GM21717 (cell line): ENCODE measurements around the gene CCSER2.
"Not testable (repeated sequence)": the region's sequence is repeated elsewhere in the genome, so short reads cannot be mapped to it uniquely, and the experiment has no call there.

Experiments
- ATAC-seq: cut with Tn5 transposase; IDR thresholded peaks from one replicate; pipeline ENCODE4 v1.9.1; 2021; ENCODE audit warnings: mild to moderate bottlenecking, moderate library complexity; ENCODE audit not compliant: unreplicated experiment

CCSER2 gene

GRCh38 chr10:84343831-84344230 is 15.4 kb downstream of the CCSER2 start:
- no peak for ATAC-seq

- ATAC-seq: no peak
Observed at GRCh38 chr10:84344526-84344925, 16.1 kb downstream of the CCSER2 start.

DNA sequence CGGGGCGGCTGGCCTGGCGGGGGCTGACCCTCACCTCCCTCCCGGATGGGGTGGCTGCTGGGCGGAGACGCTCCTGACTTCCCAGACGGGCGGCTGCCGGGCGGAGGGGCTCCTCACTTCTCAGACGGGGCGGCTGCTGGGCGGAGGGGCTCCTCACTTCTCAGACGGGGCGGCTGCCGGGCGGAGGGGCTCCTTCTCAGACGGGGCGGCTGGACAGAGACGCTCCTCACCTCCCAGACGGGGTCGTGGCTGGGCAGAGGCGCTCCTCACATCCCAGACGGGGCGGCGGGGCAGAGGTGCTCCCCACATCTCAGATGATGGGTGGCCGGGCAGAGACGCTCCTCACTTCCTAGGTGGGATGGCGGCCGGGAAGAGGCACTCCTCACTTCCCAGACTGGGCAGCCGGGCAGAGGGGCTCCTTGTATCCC is 19.2 kb downstream of the CCSER2 start:
- ATAC-seq: not testable (repeated sequence)

GRCh38 chr10:84348447-84348846 is 20.1 kb downstream of the CCSER2 start:
- no peak for ATAC-seq

GRCh38 chr10:84348860-84349259 is 20.5 kb downstream of the CCSER2 start:
- ATAC-seq: no peak

GRCh38 chr10:84352251-84352842 is 24.0 kb downstream of the CCSER2 start:
- peak; percentile 96 for ATAC-seq

GRCh38 chr10:84353052-84353803 is 24.8 kb downstream of the CCSER2 start:
- ATAC-seq: no peak

- no peak for ATAC-seq
Observed at GRCh38 chr10:84354623-84355022, 26.2 kb downstream of the CCSER2 start.

- ATAC-seq: no peak
Observed at GRCh38 chr10:84355106-84355505, 26.7 kb downstream of the CCSER2 start.

GRCh38 chr10:84356928-84357327 is 28.5 kb downstream of the CCSER2 start:
- no peak for ATAC-seq

DNA sequence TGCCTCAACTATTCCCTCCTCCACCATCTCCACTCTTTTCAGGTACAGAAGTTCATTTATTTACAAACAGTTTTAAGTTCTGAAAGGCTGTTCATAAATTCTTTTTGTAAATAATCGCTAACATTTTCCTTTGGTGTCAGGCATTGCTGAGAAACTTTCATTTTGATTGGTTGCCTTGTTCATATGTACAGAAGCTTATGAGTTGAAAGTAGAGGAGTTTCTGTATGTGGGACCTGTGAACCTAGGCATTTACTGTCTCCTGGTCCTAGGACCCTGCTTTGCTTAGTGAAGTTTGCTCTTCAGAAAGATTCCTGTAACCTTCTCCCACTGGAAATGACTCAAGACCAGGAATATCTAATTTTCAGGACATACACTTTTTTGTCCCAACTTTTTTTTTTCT is 30.4 kb downstream of the CCSER2 start:
- ATAC-seq: no peak

- ATAC-seq: no peak
Observed at GRCh38 chr10:84360637-84361365, 32.4 kb downstream of the CCSER2 start.

GRCh38 chr10:84365335-84365881 is 37.0 kb downstream of the CCSER2 start:
- no peak for ATAC-seq

GRCh38 chr10:84366041-84366440 is 37.7 kb downstream of the CCSER2 start:
- ATAC-seq: no peak

DNA sequence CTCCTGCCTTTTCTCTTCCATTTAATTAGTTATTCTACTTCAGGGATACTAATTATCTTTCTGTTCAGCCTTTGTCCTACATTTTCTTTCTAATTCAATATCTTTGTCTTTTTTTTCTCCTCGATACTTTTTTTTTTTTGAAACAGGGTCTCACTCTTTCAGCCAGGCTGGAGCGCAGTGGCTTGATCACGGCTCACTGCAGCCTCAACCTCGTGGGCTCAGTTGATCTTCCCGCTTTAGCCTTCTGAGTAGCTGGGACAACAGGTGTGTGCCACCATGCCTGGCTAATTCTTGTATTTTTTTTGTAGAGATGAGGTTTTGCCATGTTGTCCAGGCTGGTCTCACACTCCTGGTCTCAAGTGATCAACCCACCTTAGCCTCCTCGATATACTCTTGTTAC is 38.9 kb downstream of the CCSER2 start:
- no peak for ATAC-seq

GRCh38 chr10:84368828-84369227 is 40.4 kb downstream of the CCSER2 start:
- no peak for ATAC-seq

- ATAC-seq: no peak
Observed at GRCh38 chr10:84370283-84370682, 41.9 kb downstream of the CCSER2 start.

DNA sequence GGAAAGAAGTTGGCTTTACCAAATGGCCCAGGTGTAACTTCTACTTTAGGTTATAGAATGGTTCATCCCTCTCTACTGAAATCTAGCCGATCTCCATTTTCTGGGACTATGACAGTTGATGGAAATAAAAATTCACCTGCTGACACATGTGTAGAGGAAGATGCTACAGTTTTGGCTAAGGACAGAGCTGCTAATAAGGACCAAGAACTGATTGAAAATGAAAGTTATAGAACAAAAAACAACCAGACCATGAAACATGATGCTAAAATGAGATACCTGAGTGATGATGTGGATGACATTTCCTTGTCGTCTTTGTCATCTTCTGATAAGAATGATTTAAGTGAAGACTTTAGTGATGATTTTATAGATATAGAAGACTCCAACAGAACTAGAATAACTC is 43.6 kb downstream of the CCSER2 start:
- no peak for ATAC-seq

DNA sequence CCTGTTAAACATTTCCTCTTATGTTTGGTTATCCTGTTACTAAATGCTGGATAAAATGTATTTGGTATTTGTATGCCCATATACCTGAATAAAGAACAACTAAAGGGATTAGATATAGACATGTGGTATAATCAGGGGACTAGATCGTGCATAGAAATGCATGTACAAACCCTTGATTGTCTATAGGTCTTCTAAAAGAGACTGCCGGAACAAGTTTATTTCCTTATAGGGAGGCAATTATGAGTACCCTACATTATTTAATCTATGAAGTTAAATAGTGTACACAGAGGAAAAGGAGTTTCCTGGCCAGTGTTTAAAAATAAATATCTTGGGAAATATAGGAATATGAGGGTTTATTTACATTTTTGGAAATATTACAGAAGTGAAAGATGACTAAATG is 44.6 kb downstream of the CCSER2 start:
- ATAC-seq: no peak

GRCh38 chr10:84374455-84374854 is 46.1 kb downstream of the CCSER2 start:
- ATAC-seq: no peak

DNA sequence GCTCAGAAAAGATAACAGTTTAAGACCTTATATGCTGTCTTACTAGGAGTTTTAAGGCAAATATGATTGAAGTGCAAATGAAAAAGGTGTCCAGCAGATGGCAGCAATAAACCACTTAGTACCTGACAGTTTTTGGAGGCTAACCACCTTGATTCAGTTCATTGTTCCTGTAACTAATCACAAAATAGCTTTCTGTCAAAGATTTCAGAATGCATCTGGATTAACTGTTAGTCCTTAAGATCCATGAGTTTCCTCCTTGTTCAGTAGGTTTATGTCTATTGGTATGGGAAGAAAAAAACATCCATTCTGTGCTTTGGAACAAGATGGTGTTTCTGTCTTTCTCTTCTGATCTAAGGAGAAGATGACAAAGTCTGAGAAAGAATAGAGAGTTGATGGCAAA is 46.6 kb downstream of the CCSER2 start:
- no peak for ATAC-seq

DNA sequence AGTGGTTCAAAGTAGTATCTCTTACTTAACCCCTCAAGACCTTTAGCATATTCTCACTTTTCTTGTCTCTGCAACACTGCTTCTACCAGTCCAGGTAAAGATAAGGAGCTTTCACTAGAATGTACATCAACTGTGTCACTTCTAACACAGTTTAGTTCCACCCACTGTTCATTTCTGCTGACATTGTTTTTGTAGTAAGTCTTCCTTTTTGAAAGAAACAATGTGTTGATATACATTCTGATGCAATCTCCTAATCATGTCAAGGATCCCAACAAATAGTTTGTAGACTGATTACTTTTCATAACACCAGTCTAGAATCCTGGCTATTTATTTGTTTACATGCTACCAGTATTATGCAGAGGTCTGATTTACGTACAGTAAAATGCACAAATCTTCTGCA is 47.5 kb downstream of the CCSER2 start:
- ATAC-seq: no peak
